ENCODE measurements around the gene PLAAT3.

- TF ChIP-seq TCF12 (IDR thresholded peaks at IDR 0.05) (no peak), CTCF (IDR thresholded peaks at IDR 0.05) (peak; percentile 54), POLR2AphosphoS5 (IDR thresholded peaks at IDR 0.05; ENCODE audit: low read depth, low read length) (no peak), YY1 (IDR thresholded peaks at IDR 0.05; ENCODE audit: low read depth) (no peak), SMC3 (IDR thresholded peaks at IDR 0.05; ENCODE audit: low read depth, low read length) (peak; percentile 47; the same call in 1 of the 2 replicates), MEF2A (IDR thresholded peaks at IDR 0.05; ENCODE audit: borderline replicate concordance, low read depth) (no peak), EZH2phosphoT487 (IDR thresholded peaks at IDR 0.05; ENCODE audit: borderline replicate concordance, low read depth) (no peak), EP300 (IDR thresholded peaks at IDR 0.05; ENCODE audit: borderline replicate concordance in 1 of 2, low read depth in 1 of 2, low read length in 1 of 2) (no peak), REST (IDR thresholded peaks at IDR 0.05; ENCODE audit: low read depth, low read length) (peak; percentile 87), NFIC (IDR thresholded peaks at IDR 0.05; ENCODE audit: borderline replicate concordance) (no peak), NRF1 (IDR thresholded peaks at IDR 0.05; ENCODE audit: low read depth, low read length) (no peak), TEAD4 (IDR thresholded peaks at IDR 0.05; ENCODE audit: borderline replicate concordance, insufficient read depth) (no peak), CHD2 (IDR thresholded peaks at IDR 0.05; ENCODE audit: low read length, partially characterized antibody) (no peak), ZBTB33 (IDR thresholded peaks at IDR 0.05; ENCODE audit: borderline replicate concordance, low read depth) (no peak)
These were observed 21.2 kb downstream of the PLAAT3 start for GRCh38 chr11:63592975-63593395.
